Suppressor macrophage treated with lipopolysaccharide for 4 hours (primary cell): ENCODE results near the gene MAML3.
"Not testable (repeated sequence)": the region's sequence is repeated elsewhere in the genome, so short reads cannot be mapped to it uniquely, and the experiment has no call there.

Experiments
- DNase-seq: peaks from one replicate; pipeline ENCODE4 v3.0.0-alpha.2; 2020

The MAML3 gene

DNA sequence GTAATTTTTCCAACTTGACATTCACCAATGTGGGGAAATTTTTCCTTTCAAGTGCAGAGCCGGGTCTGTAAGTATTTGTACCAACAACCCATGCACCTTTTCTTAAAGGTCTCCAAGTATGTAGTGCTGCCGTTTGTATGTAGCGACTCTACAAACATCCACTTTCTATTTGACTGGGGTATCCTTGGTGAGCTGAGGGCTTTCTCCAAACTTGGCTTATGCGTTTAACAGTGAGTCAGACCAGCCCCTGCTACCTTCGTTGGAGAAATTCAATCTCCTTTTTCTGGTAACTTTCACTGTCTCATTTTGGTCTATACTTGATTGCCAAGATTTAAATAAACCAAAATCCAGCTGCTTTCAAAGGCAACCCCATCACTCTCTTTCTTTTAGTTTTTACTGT, 453.4 kb downstream of the MAML3 start:
- no peak for DNase-seq

DNA sequence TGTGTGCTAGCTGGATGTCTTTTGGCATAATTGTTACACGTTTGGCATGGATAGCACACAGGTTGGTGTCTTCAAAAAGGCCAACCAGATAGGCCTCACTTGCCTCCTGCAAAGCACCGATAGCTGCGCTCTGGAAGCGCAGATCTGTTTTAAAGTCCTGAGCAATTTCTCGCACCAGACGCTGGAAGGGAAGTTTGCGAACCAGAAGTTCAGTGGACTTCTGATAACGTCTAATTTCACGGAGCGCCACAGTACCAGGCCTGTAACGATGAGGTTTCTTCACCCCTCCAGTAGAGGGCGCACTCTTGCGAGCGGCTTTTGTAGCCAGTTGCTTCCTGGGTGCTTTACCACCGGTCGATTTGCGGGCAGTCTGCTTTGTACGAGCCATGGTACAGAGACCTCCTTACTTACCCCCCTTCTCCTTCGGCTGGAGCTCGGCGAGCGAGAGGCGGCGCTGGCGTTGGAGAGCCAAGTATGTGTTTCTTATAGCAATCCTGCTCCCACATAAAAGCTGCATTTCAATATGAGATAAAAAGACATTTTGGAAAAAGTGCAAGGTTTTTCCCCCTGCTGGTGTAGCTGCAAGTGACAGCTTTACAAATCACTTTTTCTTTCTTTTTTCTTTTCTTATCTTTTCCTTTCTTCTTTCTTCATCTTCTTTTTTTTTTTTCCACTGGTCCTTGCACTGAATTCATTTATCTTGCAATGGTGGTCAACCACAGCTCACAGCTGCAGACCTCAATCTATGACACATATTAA, 455.6 kb downstream of the MAML3 start:
- not testable (repeated sequence) for DNase-seq

DNA sequence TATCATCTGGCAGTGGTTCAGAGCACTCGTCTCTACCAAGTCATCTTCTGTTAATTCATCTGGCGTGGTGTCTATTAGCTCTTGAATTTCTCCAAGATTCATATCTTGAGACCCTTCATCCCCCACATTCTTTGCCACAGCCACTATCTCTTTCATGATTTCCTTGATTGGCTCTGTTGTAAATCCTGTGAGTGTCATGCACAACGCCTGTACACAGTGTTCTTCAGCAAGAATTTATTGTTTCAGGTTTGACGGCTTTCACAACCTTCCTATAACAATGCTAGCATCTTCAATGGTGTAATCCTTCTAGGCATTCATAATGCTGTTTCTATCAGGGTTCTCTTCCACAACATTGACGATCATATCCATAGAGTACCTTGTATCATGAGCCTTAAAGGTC, 457.5 kb downstream of the MAML3 start:
- no peak for DNase-seq

DNA sequence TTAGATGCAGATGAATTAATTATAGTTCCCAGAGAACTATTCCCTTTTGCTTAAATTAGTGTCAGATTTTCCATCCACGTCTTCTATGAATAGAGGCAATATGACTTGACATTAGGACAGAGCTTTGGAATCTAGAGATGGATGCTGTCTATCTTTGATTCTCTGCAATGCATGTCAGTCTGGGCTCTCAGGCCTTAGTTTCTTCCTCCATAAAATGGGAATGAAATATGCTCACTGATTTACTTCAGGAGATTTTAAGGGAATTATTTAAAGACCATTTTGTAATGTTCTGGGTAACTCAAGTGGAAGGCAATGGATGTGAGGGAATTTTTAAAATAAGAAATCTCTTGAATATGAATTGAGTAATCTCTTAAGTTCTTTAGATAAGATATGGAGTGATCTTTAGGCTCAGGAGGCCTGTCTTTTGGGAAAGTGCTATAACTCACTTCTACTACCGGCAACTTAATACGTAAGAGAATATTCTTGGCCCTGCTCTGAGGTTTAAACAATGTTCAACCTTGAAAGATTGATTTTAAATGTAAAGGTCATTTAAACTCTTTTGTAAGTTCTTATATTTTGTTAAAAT, 459.4 kb downstream of the MAML3 start:
- no peak for DNase-seq

DNA sequence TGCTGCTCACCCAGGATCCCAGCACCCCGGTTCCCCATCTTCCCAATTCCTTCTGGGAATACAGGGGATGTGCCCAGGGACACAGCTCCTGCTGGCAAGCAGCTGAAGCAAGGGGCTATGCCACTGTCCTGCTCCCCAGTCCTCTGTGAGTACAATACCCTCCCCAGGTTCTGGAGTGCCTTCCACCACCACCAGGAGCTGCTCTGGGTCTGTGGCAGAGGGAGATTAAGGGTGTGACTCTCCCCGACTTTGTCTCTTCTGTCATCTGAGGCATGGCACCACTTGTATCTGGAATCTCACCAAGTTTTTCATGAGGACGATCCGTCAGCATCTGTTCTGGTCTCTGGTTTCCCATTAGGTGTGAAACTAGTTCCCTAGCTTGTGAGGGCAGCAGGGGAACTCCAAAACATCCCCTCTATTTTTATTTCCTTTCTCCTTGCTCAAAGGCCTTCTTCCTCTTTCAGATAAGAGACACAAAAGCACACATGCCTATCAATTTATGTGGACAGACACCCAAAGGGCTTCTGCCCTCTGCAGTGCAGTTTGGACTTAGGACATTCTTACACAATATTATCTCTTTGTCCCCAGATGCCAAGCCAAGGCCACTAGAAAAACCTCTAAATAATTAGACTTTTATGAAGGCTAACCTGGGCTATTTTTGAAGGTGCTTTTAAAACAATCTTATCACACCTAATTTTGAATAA, 461.5 kb downstream of the MAML3 start:
- DNase-seq = peak; percentile 54

DNA sequence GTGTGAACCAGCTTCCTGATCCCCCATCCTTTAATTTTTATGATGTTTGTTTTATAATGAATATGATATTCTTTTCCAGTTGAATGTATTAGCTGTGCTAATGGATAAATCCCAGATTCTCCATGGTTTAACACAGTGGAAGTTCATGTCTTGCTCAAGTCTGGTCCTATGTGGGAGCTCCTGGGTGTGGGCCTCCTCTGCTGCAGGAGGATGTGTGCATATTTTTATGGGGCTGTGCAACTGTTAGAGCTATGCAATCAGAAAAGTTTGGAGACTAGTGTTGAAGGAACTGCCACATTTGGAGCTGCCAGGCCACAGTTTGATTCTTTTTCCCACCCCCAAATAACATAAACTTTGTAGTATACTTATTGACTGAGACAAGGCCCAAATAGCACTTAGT, 463.6 kb downstream of the MAML3 start:
- no peak for DNase-seq

DNA sequence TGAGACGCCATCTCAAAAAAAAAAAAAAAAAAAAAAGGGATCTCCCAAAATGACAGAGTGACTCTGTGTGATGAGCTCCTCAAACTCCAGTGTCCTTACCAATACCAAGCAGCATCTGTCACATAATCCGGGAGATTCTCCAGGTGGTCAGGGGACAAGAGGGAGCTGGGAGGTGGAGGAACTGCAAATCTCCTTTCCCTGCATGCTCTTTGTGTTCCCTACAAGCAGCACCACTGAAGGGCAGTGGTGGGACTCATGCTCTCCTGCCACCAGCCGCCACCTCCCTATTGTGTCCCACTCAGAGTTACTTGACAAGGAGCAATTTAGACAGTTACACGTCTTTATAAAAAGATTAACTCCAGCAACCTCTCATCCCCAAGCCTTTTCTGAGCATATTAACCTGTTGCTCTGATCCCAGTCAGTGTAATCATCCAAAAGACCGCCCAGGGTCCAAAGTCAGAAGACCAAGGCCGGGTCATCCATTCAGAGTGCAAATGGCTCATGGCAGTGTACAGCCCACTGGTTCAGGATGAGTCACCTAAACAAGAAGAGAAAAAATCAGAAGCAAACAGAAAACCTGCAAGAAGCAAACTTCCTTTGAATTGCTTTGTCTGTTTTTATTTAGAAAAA, 464.8 kb downstream of the MAML3 start:
- DNase-seq = peak; percentile 22

DNA sequence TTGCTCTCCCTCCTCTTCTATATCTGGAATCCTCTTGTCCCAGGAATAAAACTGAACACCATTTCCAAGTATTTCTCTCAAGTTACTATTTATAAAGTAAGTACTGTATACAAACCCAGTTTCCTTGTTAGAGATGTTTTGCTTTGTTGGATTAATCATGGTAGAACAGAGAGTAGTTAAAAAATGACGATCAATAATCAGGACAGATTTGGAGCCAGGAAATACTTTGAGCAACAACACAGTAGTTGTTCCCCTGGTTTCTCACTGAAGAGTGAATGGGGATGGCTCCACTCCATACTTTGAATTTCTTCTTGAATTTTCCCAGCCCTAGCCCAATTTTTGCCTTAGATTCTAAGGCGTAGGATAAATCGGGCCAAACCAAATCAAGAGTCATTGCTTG, 467.0 kb downstream of the MAML3 start:
- DNase-seq = no peak

DNA sequence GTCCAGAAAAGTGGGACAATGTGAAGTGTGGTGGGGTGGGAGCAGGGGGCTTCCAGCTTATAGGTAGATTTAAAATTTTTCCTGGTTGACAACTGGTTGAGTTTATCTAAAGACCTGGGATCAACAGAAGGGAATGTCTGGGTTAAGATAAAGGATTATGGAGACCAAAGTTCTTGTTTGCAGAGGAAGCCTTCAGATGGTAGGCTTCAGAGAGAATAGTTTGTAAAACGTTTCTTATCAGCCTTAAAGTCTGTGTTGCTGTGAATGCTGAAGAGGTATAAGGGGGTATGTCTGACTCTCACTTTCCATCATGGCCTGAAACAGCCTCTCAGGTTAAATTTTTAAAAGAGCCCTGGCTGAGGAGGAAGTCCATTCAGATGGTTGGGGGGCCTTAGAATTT, 467.9 kb downstream of the MAML3 start:
- DNase-seq = no peak

DNA sequence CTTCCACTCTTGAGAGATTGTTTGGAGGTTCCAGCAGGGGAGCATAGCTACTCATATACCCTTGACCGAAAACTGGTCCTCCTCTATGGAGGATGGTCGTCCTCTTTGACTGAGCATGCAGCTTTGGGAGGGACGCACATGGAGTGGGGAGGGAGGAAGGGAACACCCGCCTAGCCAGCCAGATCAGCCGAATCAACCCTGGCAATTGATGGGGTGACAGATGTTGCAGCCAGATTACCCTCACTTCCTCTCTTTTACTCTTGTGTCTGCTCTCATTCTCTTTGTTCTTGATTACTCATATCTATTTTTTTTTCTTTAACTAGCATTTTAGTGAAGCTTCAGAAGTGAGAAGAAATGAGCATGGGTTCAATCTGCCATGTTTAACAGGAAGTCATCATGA, 468.8 kb downstream of the MAML3 start:
- no peak for DNase-seq

DNA sequence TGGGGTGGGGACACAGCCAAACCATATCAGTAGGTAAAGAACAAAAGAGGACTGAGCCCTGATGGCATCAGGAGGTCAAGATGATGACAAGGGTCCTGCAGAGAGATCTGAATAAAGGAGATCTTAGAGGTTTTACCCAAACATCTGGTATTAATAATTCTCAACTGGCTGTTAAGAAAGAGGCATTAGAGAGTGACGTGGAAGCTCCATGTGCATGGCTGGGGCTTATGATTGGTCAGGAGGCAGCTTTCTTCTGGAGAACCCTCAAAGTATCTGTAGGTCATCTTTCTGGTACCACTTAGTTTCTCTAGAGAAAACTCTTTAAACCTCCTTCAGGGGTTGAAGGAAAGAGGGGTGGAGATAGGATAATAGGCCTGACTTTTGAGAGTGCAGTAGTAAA, 469.6 kb downstream of the MAML3 start:
- DNase-seq = no peak

DNA sequence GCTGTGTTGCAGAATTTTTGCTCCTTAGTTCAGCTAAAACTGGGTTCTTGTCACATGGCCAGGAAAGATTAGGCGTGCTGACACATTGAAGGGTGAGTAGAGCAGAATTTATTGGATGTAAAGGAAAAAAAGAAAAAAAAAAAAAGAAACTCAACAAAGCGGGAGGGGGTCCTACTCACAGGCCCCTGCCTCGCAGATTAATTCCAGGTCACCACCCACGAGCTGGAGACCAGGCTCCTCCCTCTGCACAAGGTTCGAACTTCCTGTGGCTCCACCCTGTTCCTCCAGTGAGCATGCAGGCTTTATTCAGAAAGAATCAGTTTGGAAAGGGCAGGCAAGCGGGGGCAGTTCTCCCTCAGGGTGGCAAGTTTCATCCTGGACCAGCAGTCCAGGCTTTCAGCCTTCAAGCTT, 471.2 kb downstream of the MAML3 start:
- no peak for DNase-seq

DNA sequence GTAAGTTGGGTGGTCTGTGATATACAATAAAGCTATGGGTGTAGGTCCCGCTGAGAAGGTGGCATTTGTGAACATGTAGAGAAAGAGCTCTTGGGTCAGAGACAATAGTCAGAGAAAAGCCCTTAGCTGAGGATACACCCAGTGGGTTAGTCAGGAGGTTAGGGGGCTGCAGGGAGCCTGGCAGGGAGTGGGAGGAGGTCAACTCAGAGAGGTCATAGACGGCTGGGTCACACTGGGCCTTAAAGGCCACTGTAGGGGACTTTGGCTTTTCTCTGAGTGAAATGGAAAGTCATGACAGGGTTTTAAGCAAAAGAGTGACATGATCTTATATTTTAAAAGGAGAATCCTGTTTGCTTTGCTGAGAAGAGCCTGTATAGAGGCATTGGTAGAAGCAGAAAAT, 471.7 kb downstream of the MAML3 start:
- DNase-seq = peak; percentile 10

DNA sequence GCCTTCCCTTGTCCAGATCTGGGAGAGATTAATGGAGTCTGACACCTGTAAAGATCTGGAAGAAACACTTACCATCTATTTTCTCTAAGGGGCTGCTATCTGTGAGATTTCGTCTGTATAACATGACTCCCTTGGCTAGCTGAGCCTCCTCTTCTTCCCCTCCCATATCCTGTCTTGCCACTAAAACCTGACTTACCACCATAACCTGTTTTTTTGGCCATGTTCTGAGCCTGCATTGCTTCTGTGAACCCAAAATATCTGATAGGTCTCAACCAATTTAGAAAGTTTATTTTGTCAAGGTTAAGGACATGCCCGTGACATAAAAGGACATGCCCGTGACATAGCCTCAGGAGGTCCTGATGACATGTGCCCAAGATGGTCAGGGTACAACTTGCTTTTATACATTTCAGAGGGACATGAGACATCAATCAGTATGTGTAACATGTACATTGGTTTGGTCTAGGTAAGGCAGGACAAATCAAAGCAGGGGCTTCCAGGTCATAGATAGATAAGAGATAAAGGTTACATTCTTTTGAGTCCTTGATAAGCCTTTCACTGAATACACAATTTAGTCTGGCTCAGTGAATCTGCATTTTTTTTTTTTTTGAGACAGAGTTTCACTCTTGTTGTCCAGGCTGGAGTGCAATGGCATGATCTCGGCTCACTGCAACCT, 476.9 kb downstream of the MAML3 start:
- DNase-seq = no peak

DNA sequence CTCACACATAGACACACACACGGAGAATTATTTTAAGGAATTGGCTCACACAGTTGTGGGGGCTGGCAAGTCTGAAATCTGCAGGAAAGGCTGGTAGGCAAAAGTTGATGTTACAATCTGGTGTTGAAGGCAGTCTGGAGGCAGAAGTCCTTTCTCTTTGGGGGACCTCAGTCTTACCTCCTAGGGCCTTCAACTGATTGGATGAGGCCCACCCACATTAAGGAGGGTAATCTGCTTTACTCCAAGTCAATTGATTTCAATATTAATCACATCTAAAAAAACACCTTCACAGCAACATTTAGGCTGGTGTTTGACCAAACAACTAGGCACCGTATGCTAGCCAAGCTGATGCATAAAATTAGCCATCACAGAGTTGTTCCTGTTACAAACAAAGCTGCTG, 477.6 kb downstream of the MAML3 start:
- DNase-seq = no peak

DNA sequence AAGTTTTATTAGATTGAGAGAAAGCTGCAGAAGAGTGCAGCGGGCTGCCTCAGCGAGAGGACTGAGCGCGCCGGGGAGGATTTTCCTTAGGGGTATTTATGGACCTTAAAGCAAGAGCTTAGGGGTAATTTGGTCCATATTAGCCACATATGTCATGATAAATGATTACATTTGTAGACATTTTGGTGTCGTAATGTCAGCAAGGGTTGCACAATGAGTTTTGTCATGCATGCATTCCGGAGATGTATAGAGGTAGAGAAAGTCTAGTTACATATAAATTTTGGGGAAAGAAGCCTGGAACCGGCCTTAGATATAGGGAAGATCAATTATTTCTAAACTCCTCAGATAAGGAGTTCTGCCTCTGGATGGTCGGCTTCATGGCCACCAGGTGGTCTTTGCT, 478.3 kb downstream of the MAML3 start:
- peak; percentile 46 for DNase-seq

DNA sequence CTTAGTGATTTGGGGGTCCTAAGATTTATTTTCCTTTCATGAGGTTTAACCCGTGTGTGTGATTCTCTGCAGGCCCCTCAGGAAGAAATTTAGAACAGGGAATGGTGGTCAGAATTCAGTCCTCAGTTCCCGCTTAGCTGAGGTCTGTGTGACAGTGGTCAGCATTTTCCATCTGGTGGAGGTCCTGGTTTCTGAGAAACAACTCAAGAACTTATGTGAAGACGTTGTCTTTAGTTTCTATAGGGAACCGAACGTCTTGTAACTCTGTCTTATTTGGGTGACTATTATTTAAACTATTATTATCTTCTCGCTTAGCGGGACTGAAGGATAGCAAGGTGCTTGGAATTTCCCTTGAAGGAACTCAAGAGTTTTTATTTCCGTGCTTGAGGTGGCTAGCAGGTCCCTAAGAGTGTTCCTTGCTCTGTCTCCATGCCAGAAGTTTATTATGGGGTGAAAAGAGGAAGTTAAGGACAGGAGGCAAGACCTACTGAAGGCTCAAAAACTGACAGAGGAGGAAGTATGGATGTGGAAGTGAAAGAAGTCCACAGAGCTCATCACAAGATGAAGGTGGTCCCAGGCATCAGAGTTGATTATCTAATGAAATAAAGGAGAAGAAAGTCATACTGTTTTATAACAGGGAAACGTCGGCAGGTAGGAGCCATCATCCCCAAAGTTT, 479.0 kb downstream of the MAML3 start:
- peak; percentile 83 for DNase-seq

DNA sequence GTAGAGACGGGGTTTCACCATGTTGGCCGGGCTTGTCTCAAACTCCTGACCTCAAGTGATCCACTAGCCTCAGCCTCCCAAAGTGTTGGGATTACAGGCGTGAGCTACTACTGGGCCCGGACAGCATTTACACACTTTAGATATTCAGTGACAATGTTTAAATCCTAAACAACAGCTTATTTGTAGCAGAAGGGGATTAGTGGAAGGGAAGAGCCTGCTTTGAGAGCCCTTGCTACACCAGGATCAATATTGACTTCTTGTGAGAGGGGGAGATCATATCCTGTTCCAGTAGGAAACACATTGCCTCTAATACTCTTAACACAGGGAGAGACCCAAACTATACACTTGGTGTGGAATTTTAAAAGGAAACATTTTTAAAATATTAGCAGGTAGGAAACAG, 481.3 kb downstream of the MAML3 start:
- no peak for DNase-seq

DNA sequence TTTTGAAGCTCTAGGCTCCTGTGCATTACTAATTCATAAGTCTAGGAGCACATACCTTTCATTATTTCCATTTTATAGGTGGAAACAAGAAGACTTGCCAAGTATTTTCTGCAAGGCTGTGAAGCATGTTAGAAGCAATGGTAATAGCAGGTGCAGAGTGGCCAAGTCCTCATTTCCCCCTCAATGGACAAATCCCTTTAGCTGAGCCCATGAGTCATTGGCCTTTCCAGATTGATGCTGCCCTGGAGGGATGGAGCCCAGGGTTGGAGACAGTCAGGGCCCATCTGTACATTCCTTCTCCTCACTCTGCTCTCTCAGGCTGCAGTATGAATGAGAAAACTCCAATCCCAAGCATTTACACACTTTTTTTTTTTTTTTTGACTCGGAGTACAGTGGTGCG, 481.8 kb downstream of the MAML3 start:
- no peak for DNase-seq

DNA sequence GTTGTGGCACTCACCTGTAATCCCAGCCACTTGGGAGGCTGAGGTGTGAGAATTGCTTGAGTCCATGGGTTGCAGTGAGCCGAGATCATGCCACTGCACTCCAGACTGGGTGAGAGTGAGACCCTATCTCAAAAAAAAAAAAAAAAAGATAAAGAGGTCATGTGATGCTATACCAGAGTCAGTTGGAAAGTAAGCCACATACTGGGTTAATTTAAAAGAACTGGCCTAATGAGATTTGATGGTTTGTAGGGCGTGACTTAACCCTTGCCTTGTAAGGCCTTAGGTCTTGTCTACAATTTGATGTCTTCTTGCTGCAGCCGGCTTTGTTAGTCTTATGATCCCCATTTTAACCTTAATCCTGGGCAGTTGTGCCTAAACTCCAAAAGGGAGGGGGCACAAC, 483.2 kb downstream of the MAML3 start:
- DNase-seq = no peak

DNA sequence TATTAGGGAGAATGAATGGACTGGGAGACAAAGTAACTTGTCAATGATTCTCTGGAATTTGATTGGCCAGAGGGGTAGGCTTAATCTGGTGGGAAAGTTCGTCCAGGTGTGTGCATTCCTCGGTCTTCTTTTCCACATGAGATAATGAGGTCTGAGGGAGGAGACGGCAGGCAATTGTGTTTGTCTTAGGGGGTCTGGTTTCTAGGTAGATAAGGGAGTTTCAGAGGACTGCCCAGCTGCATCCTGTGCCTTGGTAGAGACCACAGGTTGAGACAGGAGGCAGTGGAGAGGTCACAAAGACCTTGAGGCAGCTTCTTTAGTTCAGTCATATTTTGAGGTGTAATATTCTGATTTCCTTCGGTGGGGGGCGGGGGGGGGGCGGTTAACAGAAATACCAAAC, 484.1 kb downstream of the MAML3 start:
- no peak for DNase-seq

DNA sequence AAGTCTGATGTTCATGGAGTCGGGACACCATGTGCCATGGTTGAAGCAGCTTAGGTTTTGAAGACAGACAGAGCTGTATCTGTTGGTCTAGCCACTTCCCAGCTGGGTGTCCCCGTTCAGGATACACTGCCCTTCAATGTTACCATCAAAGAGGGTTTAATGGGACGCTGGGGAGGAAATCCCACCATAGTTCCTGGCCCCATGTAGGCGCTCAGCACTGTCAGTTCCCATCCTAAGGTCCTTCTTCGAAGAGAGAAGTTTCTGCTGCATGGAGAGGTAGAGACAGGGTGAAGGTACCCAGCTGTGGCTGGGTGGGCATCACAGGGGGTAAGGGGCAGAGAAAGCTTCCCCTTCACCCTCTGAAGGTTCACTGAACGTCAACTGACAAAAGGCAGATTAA, 484.6 kb downstream of the MAML3 start:
- DNase-seq = no peak
